Measurements from ENCODE around the gene MLLT10. TPM values are rescaled to one million over a fixed set of nuclear protein-coding genes. Genes with fewer than 3 reads are reported as not detected.

The MLLT10 gene
- total and polyA plus RNA-seq, 9 of the 15 experiments (the other 6 are each of a cell fraction or from before 2014, with no cell fraction given): 18.8 to 81.4 (median 64.2) TPM

GRCh38 chr10:21533467-21534279 lies at the start of gene MLLT10 (continued):
- 0 out of 2 replicates have a peak, but pooled peaks have one; percentile 7 for TF ChIP-seq REST (IDR thresholded peaks at IDR 0.05; ENCODE audit: borderline replicate concordance)
- TF ChIP-seq REST (CRISPR knock-in tag; IDR thresholded peaks at IDR 0.05; ENCODE audit: low read depth): 0 out of 2 replicates have a peak, but pooled peaks have one; percentile 27
- TF ChIP-seq MAFF (IDR thresholded peaks at IDR 0.05; ENCODE audit: low read length): no peak
- TF ChIP-seq NFRKB (IDR thresholded peaks at IDR 0.05; ENCODE audit: low read depth): peak; percentile 94
- no peak for TF ChIP-seq KAT7 (CRISPR knock-in tag; IDR thresholded peaks at IDR 0.05; ENCODE audit: borderline replicate concordance)
- no peak for TF ChIP-seq PURB (CRISPR knock-in tag; IDR thresholded peaks at IDR 0.05; ENCODE audit: low read depth)
- peak; percentile 73 for TF ChIP-seq ATF7 (IDR thresholded peaks at IDR 0.05)
- TF ChIP-seq SUPT5H (IDR thresholded peaks at IDR 0.05): peak; percentile 88
- TF ChIP-seq ZC3H11A (IDR thresholded peaks at IDR 0.05; ENCODE audit: low read depth, low read length): no peak
- TF ChIP-seq RBBP5 (IDR thresholded peaks at IDR 0.05; ENCODE audit: borderline replicate concordance, insufficient read depth, low read length, poor library complexity, severe bottlenecking): peak; percentile 73
- TF ChIP-seq CCNT2 (IDR thresholded peaks at IDR 0.05; ENCODE audit: borderline replicate concordance, extremely low read depth, insufficient read length, low read depth, low read length): peak; percentile 86
- peak; percentile 85 for TF ChIP-seq CREB3 (tag; conservative IDR thresholded peaks at IDR 0.05; ENCODE audit: low read depth)
- TF ChIP-seq NR2F6 (CRISPR knock-in tag; IDR thresholded peaks at IDR 0.05): no peak
- no peak for TF ChIP-seq ARHGAP35 (IDR thresholded peaks at IDR 0.05; ENCODE audit: partially characterized antibody)
- TF ChIP-seq ZBTB49 (CRISPR knock-in tag; IDR thresholded peaks at IDR 0.05; ENCODE audit: borderline replicate concordance): no peak
- TF ChIP-seq PTTG1 (tag; IDR thresholded peaks at IDR 0.05; ENCODE audit: low read depth): no peak
